HG03060 (cell line): Measurements from ENCODE around the gene KDM6B.
"Not testable (repeated sequence)": the region's sequence is repeated elsewhere in the genome, so short reads cannot be mapped to it uniquely, and the experiment has no call there.

Experiments
- ATAC-seq: cut with Tn5 transposase; IDR thresholded peaks from one replicate; pipeline ENCODE4 v1.9.1; 2021; ENCODE audit warnings: low read depth, moderate number of reproducible peaks; ENCODE audit not compliant: unreplicated experiment

The KDM6B gene, protein sequence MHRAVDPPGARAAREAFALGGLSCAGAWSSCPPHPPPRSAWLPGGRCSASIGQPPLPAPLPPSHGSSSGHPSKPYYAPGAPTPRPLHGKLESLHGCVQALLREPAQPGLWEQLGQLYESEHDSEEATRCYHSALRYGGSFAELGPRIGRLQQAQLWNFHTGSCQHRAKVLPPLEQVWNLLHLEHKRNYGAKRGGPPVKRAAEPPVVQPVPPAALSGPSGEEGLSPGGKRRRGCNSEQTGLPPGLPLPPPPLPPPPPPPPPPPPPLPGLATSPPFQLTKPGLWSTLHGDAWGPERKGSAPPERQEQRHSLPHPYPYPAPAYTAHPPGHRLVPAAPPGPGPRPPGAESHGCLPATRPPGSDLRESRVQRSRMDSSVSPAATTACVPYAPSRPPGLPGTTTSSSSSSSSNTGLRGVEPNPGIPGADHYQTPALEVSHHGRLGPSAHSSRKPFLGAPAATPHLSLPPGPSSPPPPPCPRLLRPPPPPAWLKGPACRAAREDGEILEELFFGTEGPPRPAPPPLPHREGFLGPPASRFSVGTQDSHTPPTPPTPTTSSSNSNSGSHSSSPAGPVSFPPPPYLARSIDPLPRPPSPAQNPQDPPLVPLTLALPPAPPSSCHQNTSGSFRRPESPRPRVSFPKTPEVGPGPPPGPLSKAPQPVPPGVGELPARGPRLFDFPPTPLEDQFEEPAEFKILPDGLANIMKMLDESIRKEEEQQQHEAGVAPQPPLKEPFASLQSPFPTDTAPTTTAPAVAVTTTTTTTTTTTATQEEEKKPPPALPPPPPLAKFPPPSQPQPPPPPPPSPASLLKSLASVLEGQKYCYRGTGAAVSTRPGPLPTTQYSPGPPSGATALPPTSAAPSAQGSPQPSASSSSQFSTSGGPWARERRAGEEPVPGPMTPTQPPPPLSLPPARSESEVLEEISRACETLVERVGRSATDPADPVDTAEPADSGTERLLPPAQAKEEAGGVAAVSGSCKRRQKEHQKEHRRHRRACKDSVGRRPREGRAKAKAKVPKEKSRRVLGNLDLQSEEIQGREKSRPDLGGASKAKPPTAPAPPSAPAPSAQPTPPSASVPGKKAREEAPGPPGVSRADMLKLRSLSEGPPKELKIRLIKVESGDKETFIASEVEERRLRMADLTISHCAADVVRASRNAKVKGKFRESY (N-terminal part only)

DNA sequence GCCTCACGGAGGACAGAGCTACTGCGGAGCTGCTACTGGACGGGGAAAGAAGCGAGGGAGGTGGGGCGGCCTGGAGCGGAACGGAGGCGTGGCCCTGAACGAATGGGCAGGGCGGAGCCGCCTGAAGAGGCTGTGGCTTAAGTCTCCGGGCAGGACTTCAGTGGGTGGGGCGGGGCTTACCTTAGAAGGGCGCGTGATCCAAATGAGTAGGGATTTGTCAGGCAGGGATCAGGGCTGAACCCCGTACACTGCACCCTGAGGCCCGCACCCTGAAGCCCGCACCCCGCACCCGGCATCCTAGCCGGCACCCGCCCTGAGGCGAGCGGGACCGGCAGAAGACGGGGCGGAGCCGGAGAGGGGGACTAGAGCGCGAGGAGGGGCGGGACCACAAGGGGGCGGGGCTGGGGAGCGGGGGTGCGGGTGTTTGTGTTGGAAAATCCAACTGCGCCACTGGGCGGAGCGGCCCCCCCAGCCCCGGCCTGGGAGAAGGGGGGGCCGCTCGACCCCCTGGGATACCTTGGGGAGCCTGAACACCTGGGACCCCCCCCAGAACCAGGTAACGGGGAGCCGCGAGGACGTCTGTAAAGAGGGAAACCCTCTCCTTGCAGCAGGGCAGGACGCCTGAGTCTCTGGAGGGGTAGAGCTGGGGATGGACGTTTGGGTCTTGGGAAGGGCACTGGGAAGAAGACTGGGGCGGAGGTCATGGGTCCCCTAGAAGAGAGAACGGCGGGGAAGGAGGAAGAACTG is at the start of gene KDM6B:
KDM6B (plus strand) TSS at position 423 of the 747 bp plus-strand sequence. CDS start 11,338 bp downstream, outside the sequence.
- ATAC-seq: no peak

DNA sequence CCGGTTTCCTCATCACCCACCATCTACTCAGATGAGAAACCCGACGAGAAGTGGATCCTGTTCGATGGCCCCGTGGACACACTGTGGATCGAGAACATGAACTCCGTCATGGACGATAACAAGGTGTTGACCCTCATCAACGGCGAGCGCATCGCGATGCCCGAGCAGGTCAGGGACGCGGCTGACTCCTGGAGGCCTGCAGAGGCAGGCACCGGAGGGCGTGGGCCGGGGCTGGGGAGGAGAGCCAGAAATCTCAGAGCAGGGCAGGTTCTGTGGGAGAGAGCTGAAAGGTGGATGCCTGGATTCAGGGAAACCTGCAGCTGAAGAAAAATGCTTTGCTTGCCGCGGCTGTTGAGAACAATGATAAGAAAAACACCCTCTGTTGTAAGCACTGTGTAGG is 47.2 kb upstream of the KDM6B start:
- ATAC-seq: no peak

DNA sequence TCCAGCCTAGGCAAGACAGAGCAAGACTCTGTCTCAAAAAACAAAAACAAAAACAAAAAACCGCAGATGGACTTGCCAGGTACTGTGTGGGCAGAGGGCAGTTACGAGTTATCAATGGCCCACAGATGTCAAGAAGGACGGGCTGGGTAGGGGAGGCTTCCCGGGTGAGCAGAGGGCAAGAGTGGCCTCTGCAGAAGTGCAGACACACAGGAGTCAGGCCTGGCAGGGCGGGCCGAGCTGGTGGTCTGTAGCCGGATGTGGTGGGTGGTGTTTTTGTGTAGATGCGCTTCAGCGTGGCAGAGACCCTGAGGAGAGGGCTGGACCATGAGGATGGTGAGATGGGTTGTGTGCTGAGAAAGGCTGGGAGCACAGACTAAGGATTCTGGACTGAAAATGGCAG is 44.9 kb upstream of the KDM6B start:
- no peak for ATAC-seq

DNA sequence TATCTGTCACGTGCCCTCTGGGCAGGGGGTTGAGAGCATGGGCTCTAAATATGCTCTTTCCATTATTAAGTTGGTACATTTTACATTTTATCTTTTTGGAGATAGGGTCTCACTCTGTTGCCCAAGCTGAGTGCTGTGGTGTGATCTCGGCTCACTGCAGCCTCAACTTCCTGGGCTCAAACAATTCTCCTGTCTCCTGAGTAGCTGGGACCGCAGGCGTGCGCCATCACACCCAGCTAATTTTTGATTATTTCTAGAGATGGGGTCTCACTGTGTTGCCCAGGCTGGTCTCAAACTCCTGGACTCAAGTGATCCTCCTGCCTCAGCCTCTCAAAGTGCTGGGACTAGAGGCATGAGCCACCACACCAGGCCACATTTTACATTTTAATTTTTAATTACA is 43.9 kb upstream of the KDM6B start:
- no peak for ATAC-seq

DNA sequence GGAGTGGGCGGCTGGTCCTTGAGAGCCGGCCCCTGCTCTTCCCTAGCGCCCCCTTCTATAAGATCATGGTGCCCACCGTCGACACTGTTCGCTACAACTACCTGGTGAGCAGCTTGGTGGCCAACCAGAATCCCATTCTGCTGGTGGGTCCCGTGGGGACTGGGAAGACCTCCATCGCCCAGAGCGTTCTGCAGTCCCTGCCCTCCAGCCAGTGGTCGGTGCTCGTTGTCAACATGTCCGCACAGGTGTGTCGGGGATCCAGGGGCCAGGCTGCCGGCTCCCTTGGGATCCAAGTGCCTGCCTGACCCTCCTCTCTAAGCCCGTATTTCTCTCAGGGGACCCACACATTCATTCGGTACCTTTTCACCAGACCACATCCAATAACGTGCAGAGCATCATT is 41.4 kb upstream of the KDM6B start:
- ATAC-seq: no peak

DNA sequence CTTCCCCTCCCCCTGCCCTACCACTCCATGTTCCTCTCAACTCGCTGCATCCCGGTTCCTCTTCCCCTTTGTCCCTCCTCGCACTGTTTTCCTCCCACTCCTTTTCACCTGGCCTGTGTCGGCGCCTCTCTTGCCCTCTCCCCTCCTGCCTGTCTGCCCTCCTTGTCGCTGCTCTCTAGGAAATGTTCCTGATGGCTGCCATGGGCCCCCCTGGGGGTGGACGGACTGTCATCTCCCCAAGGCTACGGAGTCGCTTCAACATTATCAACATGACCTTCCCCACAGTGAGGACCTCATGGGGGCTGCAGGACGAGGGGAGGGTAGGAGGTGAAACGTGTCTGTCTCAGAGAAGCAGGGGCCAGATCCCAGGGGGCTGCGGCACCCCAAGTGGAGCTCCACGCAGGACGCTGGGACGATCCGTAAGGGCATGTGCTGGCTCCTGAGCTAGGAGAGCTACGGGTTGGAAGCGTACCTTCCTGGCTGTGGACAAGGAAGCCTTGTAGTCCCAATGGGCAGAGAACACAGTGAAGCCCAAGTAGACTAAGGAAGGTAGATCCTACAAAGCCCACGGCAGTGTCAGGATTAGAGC is 39.8 kb upstream of the KDM6B start:
- ATAC-seq: no peak

DNA sequence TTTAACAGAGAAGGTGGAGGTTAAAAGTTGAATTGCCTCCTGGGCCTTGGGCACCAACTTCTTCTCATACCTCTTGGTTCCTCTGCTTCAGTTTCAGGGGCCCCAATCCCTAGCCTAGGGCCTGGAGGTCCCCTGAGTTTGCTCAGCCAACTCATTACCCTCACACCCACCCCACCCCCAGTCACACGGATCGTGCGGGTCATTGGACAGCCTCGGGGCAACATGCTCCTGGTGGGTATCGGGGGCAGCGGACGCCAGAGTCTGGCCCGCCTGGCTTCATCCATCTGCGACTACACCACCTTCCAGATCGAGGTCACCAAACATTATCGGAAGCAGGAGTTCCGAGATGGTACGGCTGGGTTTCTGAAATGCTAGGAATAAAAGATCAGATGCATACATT is 36.0 kb upstream of the KDM6B start:
- ATAC-seq: no peak

DNA sequence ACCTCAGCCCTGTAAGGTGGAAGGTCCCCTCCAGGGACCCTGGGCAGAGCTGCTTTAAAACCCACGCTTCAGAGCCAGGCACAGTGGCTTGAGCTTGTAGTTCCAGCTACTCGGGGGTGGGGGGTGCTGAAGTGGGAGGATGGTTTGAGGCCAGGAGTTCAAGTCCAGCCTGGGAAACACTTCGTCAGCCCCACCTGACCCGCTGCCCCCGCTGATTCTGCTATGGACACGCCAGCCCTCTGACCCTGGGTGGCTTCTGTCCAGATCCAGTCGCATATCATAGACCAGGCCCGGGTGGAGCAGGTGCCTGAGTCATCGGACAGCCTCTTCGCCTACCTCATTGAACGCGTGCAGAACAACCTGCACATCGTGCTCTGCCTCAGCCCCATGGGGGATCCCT is 35.2 kb upstream of the KDM6B start:
- ATAC-seq: no peak

DNA sequence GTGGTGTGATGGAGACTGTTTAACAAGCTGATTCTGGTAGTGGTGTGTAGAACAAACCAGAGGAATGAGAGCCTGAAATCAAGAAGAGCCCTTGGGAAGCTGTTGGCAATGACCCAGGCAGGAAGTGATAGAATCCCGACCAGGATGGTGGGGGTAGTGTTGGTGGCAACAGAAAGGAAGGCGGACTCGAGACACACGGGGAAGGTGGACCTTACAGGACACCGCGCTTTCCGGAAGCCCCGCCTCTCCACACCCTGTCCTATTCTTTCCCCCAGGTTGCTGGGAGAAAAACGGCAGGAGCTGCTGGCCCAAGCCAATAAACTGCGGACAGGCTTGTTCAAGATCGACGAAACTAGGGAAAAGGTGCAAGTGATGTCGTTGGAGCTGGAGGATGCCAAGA is 30.0 kb upstream of the KDM6B start:
- no peak for ATAC-seq

DNA sequence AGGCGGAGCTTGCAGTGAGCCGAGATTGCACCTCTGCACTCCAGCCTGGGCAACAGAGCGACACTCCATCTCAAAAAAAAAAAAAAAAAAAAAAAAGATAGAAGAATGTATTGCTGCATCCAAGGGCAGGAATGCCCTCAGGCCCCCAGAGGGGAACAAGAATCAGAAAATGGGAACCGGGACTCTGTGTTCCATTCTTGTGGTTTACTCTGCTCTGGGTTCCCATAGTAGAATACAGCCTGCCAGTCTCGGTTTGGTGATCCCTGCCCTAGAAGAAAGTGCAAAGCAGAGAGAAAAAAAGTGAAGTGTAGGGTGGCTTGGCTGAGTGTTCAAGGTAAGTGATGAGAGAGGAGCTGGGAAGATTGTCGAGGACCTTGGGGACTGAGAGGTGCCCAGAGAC is 27.4 kb upstream of the KDM6B start:
- ATAC-seq: no peak

DNA sequence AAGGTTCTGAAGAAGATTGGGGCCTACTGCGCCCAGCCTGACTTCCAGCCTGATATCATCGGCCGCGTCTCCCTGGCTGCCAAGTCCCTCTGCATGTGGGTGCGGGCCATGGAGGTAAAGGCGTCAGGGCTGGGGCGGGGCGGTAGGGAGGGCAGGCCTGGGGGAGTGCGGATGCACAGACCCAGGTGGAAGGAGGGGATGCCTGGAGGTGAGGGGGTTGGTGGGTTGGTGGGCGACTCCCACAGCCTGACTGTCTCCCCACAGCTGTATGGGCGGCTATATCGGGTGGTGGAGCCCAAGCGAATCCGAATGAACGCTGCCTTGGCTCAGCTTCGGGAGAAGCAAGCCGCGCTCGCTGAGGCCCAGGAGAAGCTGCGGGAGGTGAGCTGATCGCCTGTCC is 26.8 kb upstream of the KDM6B start:
- no peak for ATAC-seq

DNA sequence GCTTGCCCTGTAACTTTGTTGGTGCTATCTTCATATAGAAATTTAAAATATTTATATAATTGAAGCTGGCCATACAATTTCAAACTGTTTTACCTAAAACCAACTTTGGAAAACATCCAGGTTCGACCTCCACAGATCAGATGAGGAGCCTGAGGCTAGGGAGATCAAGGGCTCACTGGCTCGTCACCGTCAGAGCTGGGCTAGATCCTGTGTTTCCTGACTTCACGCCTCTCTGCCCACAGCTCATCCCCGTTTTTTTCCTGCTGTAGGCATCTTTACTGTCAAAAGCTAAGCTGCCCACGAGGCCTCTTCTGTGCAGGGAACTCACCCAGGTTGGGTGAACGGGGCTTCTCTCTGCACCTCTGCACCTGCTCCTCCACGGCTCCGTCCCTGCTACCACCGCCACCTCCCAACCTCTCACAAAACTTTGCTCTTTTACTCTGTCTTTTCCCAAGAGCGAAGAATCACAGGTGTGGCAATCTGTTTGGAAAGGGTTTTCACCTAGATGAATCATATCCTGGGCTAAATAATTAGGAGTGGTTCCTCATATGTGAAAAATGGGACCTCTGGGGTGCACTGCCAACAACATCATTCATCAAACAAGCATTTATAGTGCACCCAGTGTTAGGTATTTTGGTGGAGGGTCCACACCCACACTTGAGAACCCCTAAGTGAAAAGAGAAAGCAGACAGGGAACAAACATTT is 24.8 kb upstream of the KDM6B start:
- no peak for ATAC-seq

DNA sequence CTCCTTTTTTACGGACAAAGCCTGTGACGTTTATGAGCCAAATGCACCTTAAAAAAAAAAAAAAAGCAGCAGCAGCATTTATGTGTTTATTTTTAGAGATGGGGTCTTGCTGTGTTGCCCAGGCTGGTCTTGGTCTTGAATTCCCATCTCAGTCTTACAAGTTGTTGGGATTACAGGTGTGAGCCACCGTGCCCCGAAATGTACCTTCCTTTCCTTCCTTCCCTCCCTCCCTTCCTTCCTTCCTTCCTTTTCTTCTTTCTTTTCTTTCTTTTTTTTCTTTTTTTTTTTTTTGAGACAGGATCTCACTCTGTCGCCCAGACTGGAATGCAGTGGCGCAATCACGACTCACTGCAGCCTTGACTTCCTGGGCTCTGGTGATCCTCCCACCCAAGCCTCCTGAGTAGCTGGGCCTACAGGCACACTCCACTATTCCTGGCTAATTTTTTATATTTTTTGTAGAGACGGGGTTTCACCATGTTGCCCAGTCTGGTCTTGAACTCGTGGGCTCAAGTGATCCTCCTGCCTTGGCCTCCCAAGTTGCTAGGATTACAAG is 24.1 kb upstream of the KDM6B start:
- ATAC-seq: not testable (repeated sequence)

DNA sequence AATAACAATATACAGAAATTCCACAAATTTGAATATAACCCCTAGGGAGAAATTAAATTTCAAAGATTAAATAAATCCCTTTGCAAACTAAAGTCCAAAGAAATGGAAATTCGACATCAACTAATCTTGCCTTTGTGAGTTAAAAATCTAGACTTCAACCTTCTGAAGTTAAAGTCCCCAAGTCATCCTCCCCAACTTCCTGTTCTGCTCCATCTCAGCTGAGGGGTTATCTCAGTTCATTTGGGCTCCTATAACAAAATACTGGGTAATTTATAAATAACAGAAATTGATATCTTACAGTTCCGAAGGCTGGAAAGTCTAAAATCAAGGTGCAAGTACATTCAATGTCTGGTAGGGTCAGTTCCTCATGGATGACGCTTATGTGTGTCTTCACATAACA is 22.8 kb upstream of the KDM6B start:
- ATAC-seq: no peak

DNA sequence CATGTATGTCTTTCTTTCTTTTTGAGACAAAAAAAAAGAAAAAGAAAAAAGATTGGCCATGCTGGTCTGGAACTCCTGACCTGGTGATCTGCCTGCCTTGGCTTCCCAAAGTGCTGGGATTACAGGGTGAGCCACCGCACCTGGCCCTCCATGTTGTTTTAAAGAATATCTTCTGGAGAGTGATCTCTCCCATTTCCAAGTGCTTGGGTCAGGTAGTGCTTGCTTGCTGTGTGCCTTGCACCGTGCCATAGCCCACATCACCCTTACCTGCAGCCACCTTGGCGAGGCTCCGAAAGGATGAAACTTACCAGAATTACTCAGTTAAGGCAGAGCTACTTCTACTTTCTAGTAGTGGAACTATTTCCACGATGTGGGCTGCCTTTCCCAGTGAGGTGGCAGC is 19.0 kb upstream of the KDM6B start:
- ATAC-seq: no peak

DNA sequence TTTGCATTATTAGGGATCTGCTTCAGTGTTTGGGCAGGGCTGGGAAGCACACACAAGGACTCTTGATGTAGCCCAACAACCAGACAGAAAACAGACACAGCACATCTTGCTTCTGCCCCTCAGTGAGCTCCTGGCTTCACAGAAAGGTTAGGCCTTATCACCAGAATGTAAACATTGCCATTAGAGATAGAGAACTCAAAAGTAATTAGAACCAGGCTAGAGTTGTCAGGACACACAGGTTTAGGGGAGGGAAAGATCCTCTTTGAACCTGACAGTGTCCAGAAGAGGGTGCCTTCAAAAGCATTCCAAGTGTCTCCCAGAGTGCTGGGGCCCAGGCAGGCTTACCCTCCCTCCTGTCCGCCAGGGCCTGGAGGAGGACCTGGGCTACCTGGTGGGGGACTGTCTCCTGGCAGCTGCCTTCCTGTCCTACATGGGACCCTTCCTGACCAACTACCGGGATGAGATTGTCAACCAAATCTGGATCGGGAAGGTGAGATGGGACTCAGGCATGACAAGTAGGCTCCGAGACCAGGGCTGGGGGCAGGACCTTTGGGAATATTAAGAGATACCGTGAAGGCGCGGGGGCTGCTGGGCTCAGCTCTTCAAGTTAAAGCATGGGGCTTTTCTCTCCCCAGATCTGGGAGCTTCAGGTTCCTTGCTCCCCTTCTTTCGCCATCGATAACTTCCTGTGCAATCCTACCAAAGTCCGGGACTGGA is 16.9 kb upstream of the KDM6B start:
- no peak for ATAC-seq

DNA sequence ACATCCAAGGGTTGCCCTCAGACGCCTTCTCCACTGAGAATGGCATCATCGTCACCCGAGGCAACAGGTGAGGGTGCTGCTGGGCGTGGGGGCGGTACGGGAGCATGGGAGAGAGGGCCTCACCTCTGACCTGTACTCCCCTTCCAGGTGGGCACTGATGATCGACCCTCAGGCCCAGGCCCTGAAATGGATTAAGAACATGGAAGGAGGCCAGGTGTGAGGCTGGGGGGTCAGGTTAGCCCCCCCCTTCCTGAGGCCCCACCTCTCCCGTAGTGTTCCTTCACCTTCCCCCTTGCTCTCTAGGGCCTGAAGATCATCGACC is 16.4 kb upstream of the KDM6B start:
- no peak for ATAC-seq

DNA sequence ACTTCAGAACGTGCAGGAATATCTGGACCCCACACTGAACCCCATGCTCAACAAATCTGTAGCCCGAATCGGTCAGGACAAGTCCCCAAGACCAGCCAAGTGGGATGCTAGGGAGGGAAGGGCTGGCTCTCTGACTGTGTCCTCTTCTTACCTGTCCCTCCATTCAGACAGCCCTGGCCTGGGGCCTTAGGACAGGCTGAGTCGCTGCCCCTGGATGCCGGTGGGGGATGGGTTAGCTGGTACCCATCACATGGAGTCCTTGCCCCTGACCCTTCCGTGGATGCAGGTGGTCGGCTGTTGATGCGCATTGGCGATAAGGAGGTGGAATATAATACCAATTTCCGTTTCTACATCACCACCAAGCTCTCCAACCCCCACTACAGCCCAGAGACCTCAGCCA is 16.0 kb upstream of the KDM6B start:
- no peak for ATAC-seq
